MM.1S (cell line): Measurements from ENCODE around the gene VSIG10L.

Source experiments
- EZH2 ChIP-seq: fragments of 300-600 bp; sonication (generic); optimal IDR thresholded peaks from 2 replicates; pipeline ENCODE3; 2017; ENCODE audit warnings: low read depth, mild to moderate bottlenecking, antibody characterized with exemption, low read length, mixed read lengths
- EZH2phosphoT487 ChIP-seq: fragments of 300-600 bp; sonication (generic); IDR thresholded peaks from 2 replicates; pipeline ENCODE4 v1.6.1; 2018; ENCODE audit warnings: antibody characterized with exemption, low read length
- TF ChIP-seq, protein P1 (sequence below): fragments of 300-600 bp; sonication (generic); IDR thresholded peaks from 2 replicates; pipeline ENCODE4 v1.5.1; 2016; ENCODE audit warnings: antibody characterized with exemption, low read length, mixed read lengths

DNA sequence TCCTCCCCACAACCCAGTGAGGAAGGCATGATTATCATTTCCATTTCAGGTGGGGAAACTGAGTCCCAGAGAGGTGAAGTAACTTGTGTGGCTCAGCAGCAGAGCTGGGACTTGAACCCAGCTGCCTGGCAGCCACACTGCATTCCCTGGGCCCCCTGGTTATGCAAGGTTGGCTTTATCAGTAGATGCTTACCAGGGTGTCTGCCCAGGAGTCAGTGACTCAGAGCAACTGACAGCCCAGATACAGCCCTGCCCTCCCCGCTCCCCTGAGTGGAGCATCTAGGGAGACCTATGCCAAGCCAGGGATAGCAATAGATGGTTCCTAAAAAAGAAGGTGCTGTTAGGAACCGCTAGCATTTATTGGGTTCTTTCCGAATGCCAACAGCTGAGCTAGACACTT lies 24.6 kb downstream of the VSIG10L start:
- TF ChIP-seq, protein P1, sequence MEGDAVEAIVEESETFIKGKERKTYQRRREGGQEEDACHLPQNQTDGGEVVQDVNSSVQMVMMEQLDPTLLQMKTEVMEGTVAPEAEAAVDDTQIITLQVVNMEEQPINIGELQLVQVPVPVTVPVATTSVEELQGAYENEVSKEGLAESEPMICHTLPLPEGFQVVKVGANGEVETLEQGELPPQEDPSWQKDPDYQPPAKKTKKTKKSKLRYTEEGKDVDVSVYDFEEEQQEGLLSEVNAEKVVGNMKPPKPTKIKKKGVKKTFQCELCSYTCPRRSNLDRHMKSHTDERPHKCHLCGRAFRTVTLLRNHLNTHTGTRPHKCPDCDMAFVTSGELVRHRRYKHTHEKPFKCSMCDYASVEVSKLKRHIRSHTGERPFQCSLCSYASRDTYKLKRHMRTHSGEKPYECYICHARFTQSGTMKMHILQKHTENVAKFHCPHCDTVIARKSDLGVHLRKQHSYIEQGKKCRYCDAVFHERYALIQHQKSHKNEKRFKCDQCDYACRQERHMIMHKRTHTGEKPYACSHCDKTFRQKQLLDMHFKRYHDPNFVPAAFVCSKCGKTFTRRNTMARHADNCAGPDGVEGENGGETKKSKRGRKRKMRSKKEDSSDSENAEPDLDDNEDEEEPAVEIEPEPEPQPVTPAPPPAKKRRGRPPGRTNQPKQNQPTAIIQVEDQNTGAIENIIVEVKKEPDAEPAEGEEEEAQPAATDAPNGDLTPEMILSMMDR, result no peak
- TF ChIP-seq EZH2, result no peak
- TF ChIP-seq EZH2phosphoT487, result no peak
